HL-60 (cell line): ENCODE results near the gene PRRX2.

Experiments
- CTCF ChIP-seq: IDR thresholded peaks from one replicate; pipeline ENCODE4 v1.5.1; 2011; ENCODE audit warnings: low read length, control low read depth, inconsistent platforms; ENCODE audit not compliant: insufficient read depth
- GABPA ChIP-seq: IDR thresholded peaks from 2 replicates; pipeline ENCODE4 v1.6.1; 2012; ENCODE audit warnings: low read depth
- POLR2AphosphoS5 ChIP-seq: IDR thresholded peaks from 2 replicates; pipeline ENCODE4 v1.6.1; 2012; ENCODE audit warnings: low read depth
- REST ChIP-seq: IDR thresholded peaks from 2 replicates; pipeline ENCODE4 v1.6.1; 2012; ENCODE audit warnings: low read depth; ENCODE audit not compliant: insufficient replicate concordance
- SPI1 ChIP-seq: IDR thresholded peaks from 2 replicates; pipeline ENCODE4 v1.6.1; 2012; ENCODE audit warnings: low read depth, mild to moderate bottlenecking, borderline replicate concordance

GRCh38 chr9:129669141-129669718 lies 3.8 kb downstream of the PRRX2 start:
- TF ChIP-seq CTCF, result no peak
- no peak for TF ChIP-seq POLR2AphosphoS5
- no peak for TF ChIP-seq REST
- TF ChIP-seq SPI1, result no peak
- TF ChIP-seq GABPA, result no peak
